H1 (cell line): Measurements from ENCODE around the gene CCSER2. TPM values are rescaled to one million over a fixed set of nuclear protein-coding genes. Genes with fewer than 3 reads are reported as not detected.

Experiments used
- JUN ChIP-seq: IDR thresholded peaks from 2 replicates; pipeline ENCODE4 v1.6.1; 2011; ENCODE audit warnings: low read depth, mild to moderate bottlenecking, improper control_type of control experiment, low read length
- KDM5A ChIP-seq: fragments of 200-600 bp; IDR thresholded peaks from 2 replicates; pipeline ENCODE4 v1.7.1; 2012; ENCODE audit warnings: mild to moderate bottlenecking, low read length, inconsistent platforms, mixed read lengths
- NRF1 ChIP-seq: IDR thresholded peaks from 2 replicates; pipeline ENCODE4 v1.6.1; 2011; ENCODE audit warnings: mild to moderate bottlenecking, low read depth, low read length, improper control_type of control experiment
- POLR2A ChIP-seq, 2 experiments: IDR thresholded peaks; 1 replicate in 1 of 2; 2 replicates in 1 of 2; pipeline ENCODE4 v1.6.1; 2011; ENCODE audit warnings: low read depth in 2 of 2, low read length in 2 of 2, mild to moderate bottlenecking in 2 of 2; ENCODE audit errors: control extremely low read depth in 1 of 2
- RAD21 ChIP-seq, 2 experiments: IDR thresholded peaks in 1 of 2; conservative IDR thresholded peaks in 1 of 2; 2 replicates each; pipeline ENCODE4 v1.6.1; 2011; ENCODE audit warnings: low read depth in 2 of 2, low read length in 2 of 2, improper control_type of control experiment in 1 of 2, inconsistent platforms in 1 of 2, mild to moderate bottlenecking in 1 of 2, moderate library complexity in 1 of 2
- RFX5 ChIP-seq: IDR thresholded peaks from 2 replicates; pipeline ENCODE4 v1.6.1; 2011; ENCODE audit warnings: low read depth, low read length, improper control_type of control experiment, borderline replicate concordance
- YY1 ChIP-seq: IDR thresholded peaks from 2 replicates; pipeline ENCODE4 v1.6.1; 2011; ENCODE audit warnings: low read depth, mild to moderate bottlenecking, low read length
- polyA plus RNA-seq, 7 experiments: library from polyadenylated mRNA; depleted of rRNA in 3 of 7; stranded (reverse) in 5 of 7; unstranded in 2 of 7; fragments of >200 nt in 5 of 7; fragments of 200-250 nt in 2 of 7; gene quantifications; 1 replicate in 5 of 7; 2 replicates in 1 of 7; 4 replicates in 1 of 7; pipeline versions ENCODE4 v1.2.1 to v1.2.3, GENCODE V29; 2011 to 2013; ENCODE audit warnings: missing spikeins in 2 of 7, mixed read lengths in 2 of 7
- total RNA-seq: library from RNA; stranded (reverse); fragmentation: NEBNext Ultra II Directional; extraction: Animal tissue kit (Norgen Biotek cat#: 25700); gene quantifications from 2 replicates; pipeline ENCODE4 v1.2.1, GENCODE V29; 2021

The CCSER2 gene
- total and polyA plus RNA-seq, 2 of the 8 experiments (the other 6 are each of a cell fraction or from before 2014, with no cell fraction given) = 6.9 to 30.5 TPM

DNA sequence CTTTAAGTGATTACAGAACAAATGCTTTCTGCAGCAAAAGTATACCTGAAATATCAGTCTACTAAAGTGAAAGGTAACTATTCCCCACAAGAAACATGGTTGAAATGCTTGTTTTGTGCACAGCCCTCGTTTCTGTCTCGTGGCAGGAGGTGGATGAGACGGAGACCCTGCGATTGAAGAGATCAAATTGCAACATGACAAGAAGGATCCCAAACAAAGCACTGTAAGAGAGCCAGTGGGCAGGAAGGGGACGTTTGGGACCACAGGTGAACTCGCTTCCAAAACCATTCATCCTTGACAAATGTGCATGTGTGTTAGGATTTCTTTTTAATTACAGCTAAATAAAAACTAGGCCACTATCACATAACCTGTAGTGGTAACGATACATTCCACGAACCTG lies 192.6 kb downstream of the CCSER2 start (continued):
- TF ChIP-seq RFX5 (no peak), KDM5A (no peak), POLR2A (IDR thresholded peaks at IDR 0.05; ENCODE audit: control extremely low read depth in 1 of 2, low read depth in 2 of 2, low read length in 2 of 2) (no peak), YY1 (no peak), NRF1 (no peak), JUN (no peak), RAD21 (IDR thresholded peaks at IDR 0.05 in 1 of 2, conservative IDR thresholded peaks at IDR 0.05 in 1 of 2; ENCODE audit: low read depth in 2 of 2, low read length in 2 of 2) (no peak)
